Adrenal gland (tissue), 12 donors: Measurements from ENCODE around the gene GLIS1. TPM values are rescaled to one million over a fixed set of nuclear protein-coding genes. Genes with fewer than 3 reads are reported as not detected.

Experiments
- DNase-seq, 7 donors: peaks; one replicate each; pipeline ENCODE4 v3.0.0-alpha.2; 2019 to 2020
- H3K27ac ChIP-seq, 5 donors: fragments of 200-600 bp; sonication (generic) in 4 of 5; 1 replicate in 3 of 5; 2 replicates in 2 of 5; pipeline versions ENCODE4 v1.5.1 to v1.8.0; 2016 to 2020; ENCODE audit warnings: mild to moderate bottlenecking in 1 of 5
- H3K27me3 ChIP-seq: fragments of 200-600 bp; 2 replicates; pipeline ENCODE4 v1.8.0; 2021
- H3K36me3 ChIP-seq, 2 donors: fragments of 200-600 bp; replicated peaks in 1 of 2; 1 replicate in 1 of 2; 2 replicates in 1 of 2; pipeline versions ENCODE4 v1.5.1 to v1.8.0; 2018 to 2022
- H3K4me1 ChIP-seq, 2 donors: fragments of 200-600 bp; replicated peaks in 1 of 2; 1 replicate in 1 of 2; 2 replicates in 1 of 2; pipeline versions ENCODE4 v1.5.1 to v1.8.0; 2018 to 2021
- H3K4me3 ChIP-seq, 4 donors: fragments of 200-600 bp; sonication (generic) in 3 of 4; one replicate each; pipeline ENCODE4 v1.5.1; 2016 to 2018
- H3K9me3 ChIP-seq, 3 donors: fragments of 200-600 bp; sonication (generic) in 1 of 3; replicated peaks in 1 of 3; 1 replicate in 2 of 3; 2 replicates in 1 of 3; pipeline versions ENCODE4 v1.5.1 to v1.8.0; 2016 to 2021
- CTCF ChIP-seq, 6 experiments: fragments of 450-650 bp in 4 of 6; fragments of 200-600 bp in 2 of 6; sonication (generic) in 1 of 6; IDR thresholded peaks; 1 replicate in 5 of 6; 2 replicates in 1 of 6; pipeline versions ENCODE4 v1.5.1 to v1.8.0; 2016 to 2021; ENCODE audit warnings: antibody characterized with exemption in 6 of 6, mild to moderate bottlenecking in 2 of 6, moderate library complexity in 1 of 6
- POLR2A ChIP-seq, 2 donors: fragments of 450-650 bp; IDR thresholded peaks; one replicate each; pipeline ENCODE4 v1.6.1; 2017; ENCODE audit warnings: antibody characterized with exemption in 2 of 2, mild to moderate bottlenecking in 2 of 2, moderate library complexity in 1 of 2
- WGBS, 4 donors: extraction: QIAGEN DNeasy Blood & Tissue Kit in 2 of 4; methylation state at CpG; one replicate each; pipeline versions ENCODE4 v1.1.5 to v1.1.7; 2013 to 2017; 5-methylcytosine and 5-hydroxymethylcytosine counted together
- intact Hi-C, 2 donors: fragments of 100-400 bp; cut with DNase I; formaldehyde crosslinking; loops; one replicate each; pipeline versions ENCODE4 v1.14.1 to v1.15.0; 2022 to 2023
- polyA plus RNA-seq, 3 donors: library from polyadenylated mRNA; stranded (reverse); fragments of 200-250 nt in 2 of 3; fragments of 350-450 nt in 1 of 3; fragmentation: Illumina TruSeq in 1 of 3; extraction: RNeasy Lipid Tissue Mini Kit (QIAGEN cat#74804) in 1 of 3; gene quantifications; one replicate each; pipeline ENCODE4 v1.2.3, GENCODE V29; 2013 to 2014
- total RNA-seq, 9 donors: library from RNA; depleted of rRNA in 4 of 9; stranded (reverse); fragments of >200 nt in 4 of 9; fragments of 120-200 nt in 1 of 9; fragmentation: NEBNext Ultra II Directional in 1 of 9; extraction: Animal tissue kit (Norgen Biotek cat#: 25700) in 1 of 9; gene quantifications; one replicate each; pipeline versions ENCODE4 v1.1.0 to v1.2.4, GENCODE V29; 2013 to 2023
- donor health status: healthy with polysubstance abuse.
- donor health status: Bipolar disorder and iron deficiency.
- donor health status: DM: yes; HTN: yes; CAD: no.
- donor health status: DM: no; HTN: no; CAD: no.
- donor health status: DM: no; HTN: no; CAD: no.
- donor health status: DM: yes; HTN: yes; CAD: no.

Gene GLIS1
- total and polyA plus RNA-seq, 12 donors, result 0.08 to 0.37 (median 0.14) TPM; not detected in 6

DNA sequence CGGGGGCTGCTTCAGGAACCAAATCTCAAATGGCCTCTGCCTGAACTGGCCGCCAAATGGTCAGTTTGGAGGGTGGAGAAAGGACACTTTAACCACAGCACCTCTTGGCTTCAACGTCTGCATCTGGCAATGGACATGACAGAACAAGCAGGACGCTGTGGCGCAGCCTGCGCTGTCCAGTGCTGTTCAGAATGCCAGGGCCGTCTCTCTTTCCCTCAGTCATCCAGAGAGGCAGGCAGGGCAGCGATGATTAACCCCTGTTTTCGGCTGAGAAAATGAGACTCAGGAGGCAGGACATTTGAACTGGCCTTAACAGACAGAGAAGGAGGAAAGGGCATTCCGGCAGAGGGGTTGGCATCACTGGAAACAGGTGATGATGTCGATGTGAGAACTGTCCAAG lies 48.6 kb downstream of the GLIS1 start:
- no peaks in the 10 kb centered on the region for H3K9me3 ChIP-seq
- no peak overlapping the region for H3K27ac ChIP-seq
- no peak for DNase-seq
- no peaks in the 10 kb centered on the region for H3K4me1 ChIP-seq
- 85 to 92% (median 87%) methylated on average over 10 to 11 of the region's 11 CpGs for WGBS, 4 donors
- no peaks in the 10 kb centered on the region for H3K27me3 ChIP-seq
- intact Hi-C loops, result no loop called here
- TF ChIP-seq CTCF (IDR thresholded peaks at IDR 0.05), result no peak
- no peak for TF ChIP-seq POLR2A (IDR thresholded peaks at IDR 0.05)
- H3K36me3 ChIP-seq, result no peaks in the 10 kb centered on the region
- H3K4me3 ChIP-seq, result no peak overlapping the region

GRCh38 chr1:53689736-53690326 lies 49.1 kb downstream of the GLIS1 start:
- TF ChIP-seq POLR2A (IDR thresholded peaks at IDR 0.05) (no peak), CTCF (IDR thresholded peaks at IDR 0.05) (no peak)
- H3K9me3 ChIP-seq, result no peaks in the 10 kb centered on the region
- no peaks in the 10 kb centered on the region for H3K27me3 ChIP-seq
- intact Hi-C loops, result loop anchor here in 1 of 2 donors (10.0 kb wide), 1 partner anchor 225 kb away; no protein-coding TSS in a partner anchor
- DNase-seq, result no peak
- H3K27ac ChIP-seq, result no peak overlapping the region
- H3K36me3 ChIP-seq, result no peaks in the 10 kb centered on the region
- WGBS, 4 donors, result 78 to 82% (median 81%) methylated on average over 9 to 12 of the region's 12 CpGs
- no peak overlapping the region for H3K4me3 ChIP-seq
- no peaks in the 10 kb centered on the region for H3K4me1 ChIP-seq

DNA sequence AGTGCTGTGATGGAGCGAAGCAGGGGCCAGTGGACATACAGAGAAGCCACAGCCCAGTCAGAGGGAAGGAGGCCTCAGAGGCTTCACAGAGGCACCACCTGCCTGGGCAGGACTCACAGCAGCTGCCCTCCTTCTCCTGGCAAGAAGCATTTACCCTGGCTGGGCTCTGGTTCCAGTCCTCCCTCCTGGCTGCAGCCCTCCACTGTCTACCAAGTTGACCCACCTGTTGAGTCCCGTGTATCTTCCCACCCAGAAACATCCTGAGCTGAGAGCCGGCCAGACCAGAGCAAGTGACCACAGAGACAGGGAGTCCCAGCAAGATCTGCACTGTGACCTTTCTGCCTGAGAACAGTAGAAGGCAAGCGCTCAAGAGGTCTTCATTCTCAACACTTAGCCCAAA lies 49.7 kb downstream of the GLIS1 start:
- no peak overlapping the region for H3K27ac ChIP-seq
- no peaks in the 10 kb centered on the region for H3K9me3 ChIP-seq
- DNase-seq, result no peak
- no peak for TF ChIP-seq CTCF (IDR thresholded peaks at IDR 0.05)
- intact Hi-C loops, result loop anchor here in 1 of 2 donors (10.0 kb wide), 1 partner anchor 224 kb away; no protein-coding TSS in a partner anchor
- no peaks in the 10 kb centered on the region for H3K36me3 ChIP-seq
- no peak overlapping the region for H3K4me3 ChIP-seq
- WGBS, 4 donors, result 84 to 100% (median 93%) methylated on average over 2 to 4 of the region's 4 CpGs
- no peaks in the 10 kb centered on the region for H3K27me3 ChIP-seq
- H3K4me1 ChIP-seq, result no peaks in the 10 kb centered on the region

DNA sequence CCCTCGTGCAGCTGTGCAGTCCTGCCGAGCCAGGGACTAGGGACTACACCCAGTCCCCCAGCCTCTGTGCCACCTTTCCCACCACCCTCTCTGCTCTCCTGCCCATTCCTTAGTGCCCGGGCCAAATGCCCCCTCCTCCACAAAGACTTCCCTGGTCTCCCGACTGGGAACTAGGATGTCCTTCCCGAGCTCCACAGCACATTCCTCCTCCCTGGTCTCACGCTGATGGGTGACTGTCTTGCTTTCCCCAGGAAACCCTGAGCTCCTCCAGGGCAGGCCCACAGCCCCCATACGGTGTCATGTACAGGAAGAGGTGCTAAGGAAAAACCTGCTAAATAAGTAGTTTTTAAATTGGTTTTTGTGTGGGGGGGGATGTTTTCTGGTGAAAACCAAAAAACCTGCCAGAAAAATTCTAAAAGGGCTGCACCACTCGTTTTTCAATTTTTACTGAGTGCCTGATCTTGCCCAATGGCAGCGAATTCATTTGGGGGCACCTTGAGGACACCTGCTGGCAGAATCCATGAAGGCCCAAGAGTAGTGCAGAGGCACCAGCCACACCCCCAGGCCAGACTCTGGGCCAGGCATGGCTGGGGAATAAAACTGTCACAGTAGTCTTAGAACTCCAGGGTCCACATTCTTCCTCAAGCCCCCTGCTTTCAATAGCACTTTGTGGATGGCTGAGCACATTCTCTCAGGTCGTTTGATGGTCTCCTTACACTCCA lies 50.4 kb downstream of the GLIS1 start:
- 69 to 79% (median 73%) methylated on average over 10 of the region's 10 CpGs for WGBS, 4 donors
- Histone ChIP-seq H3K36me3 (no peaks in the 10 kb centered on the region), H3K9me3 (no peaks in the 10 kb centered on the region), H3K27me3 (no peaks in the 10 kb centered on the region), H3K4me3 (no peak overlapping the region), H3K27ac (no peak overlapping the region), H3K4me1 (no peaks in the 10 kb centered on the region)
- no peak for TF ChIP-seq POLR2A (IDR thresholded peaks at IDR 0.05)
- TF ChIP-seq CTCF (IDR thresholded peaks at IDR 0.05), result no peak
- intact Hi-C loops, result loop anchor here in 1 of 2 donors (10.0 kb wide), 1 partner anchor 224 kb away; no protein-coding TSS in a partner anchor
- no peak for DNase-seq
